Erythroblast (primary cell): ENCODE measurements around the gene SAMM50.

Experiments used
- GATA1 ChIP-seq: IDR thresholded peaks from 2 replicates; pipeline ENCODE4 v1.6.1; 2011; ENCODE audit warnings: low read depth, mild to moderate bottlenecking, control low read depth, low read length, moderate library complexity
- POLR2A ChIP-seq: IDR thresholded peaks from 2 replicates; pipeline ENCODE4 v1.6.1; 2011; ENCODE audit warnings: mild to moderate bottlenecking, low read length

- TF ChIP-seq POLR2A: no peak
- no peak for TF ChIP-seq GATA1
Observed at GRCh38 chr22:43988116-43988820, 33.0 kb downstream of the SAMM50 start.
